NCI-H524 treated with DMSO at 0.1 percent for 48 hours (cell line): ENCODE data around the gene CKLF.

Experiments used
- DNase-seq: peaks from one replicate; lab custom pipeline; 2025; lab: John Stamatoyannopoulos, UW

CKLF gene

GRCh38 chr16:66517586-66518263 lies 34.7 kb upstream of the CKLF start:
- DNase-seq, result no peak

- DNase-seq, result no peak
Measured at GRCh38 chr16:66519482-66520373, 32.6 kb upstream of the CKLF start.

GRCh38 chr16:66520406-66521170 lies 31.8 kb upstream of the CKLF start:
- no peak for DNase-seq

- DNase-seq, result no peak
Measured at GRCh38 chr16:66521252-66521713, 31.1 kb upstream of the CKLF start.

- DNase-seq, result no peak
Measured at GRCh38 chr16:66521951-66522771, 30.2 kb upstream of the CKLF start.

GRCh38 chr16:66522816-66523590 lies 29.4 kb upstream of the CKLF start:
- no peak for DNase-seq

- DNase-seq, result no peak
Measured at GRCh38 chr16:66523861-66524354, 28.5 kb upstream of the CKLF start.

GRCh38 chr16:66524601-66525164 lies 27.7 kb upstream of the CKLF start:
- no peak for DNase-seq

- no peak for DNase-seq
Measured at GRCh38 chr16:66525396-66526180, 26.8 kb upstream of the CKLF start.

- no peak for DNase-seq
Measured at GRCh38 chr16:66528294-66528693, 24.1 kb upstream of the CKLF start.

- DNase-seq, result no peak
Measured at GRCh38 chr16:66529475-66529874, 22.9 kb upstream of the CKLF start.

- DNase-seq, result no peak
Measured at GRCh38 chr16:66534376-66534799, 18.0 kb upstream of the CKLF start.

GRCh38 chr16:66536525-66536924 lies 15.9 kb upstream of the CKLF start:
- no peak for DNase-seq

GRCh38 chr16:66537236-66537635 lies 15.1 kb upstream of the CKLF start:
- DNase-seq, result no peak

- DNase-seq, result no peak
Measured at GRCh38 chr16:66538910-66539309, 13.5 kb upstream of the CKLF start.

- no peak for DNase-seq
Measured at GRCh38 chr16:66539623-66540469, 12.5 kb upstream of the CKLF start.

GRCh38 chr16:66541388-66542355 lies 10.7 kb upstream of the CKLF start:
- DNase-seq, result no peak
